Right lobe of liver (tissue), 4 donors: Measurements from ENCODE around the gene KLF11.
"Not testable (repeated sequence)": the region's sequence is repeated elsewhere in the genome, so short reads cannot be mapped to it uniquely, and the experiment has no call there.

ENCODE experiments used
- CTCF ChIP-seq, 4 donors: fragments of 200-600 bp in 3 of 4; fragments of 450-650 bp in 1 of 4; IDR thresholded peaks; one replicate each; pipeline versions ENCODE4 v1.5.1 to v1.8.0; 2016 to 2022; ENCODE audit warnings: antibody characterized with exemption in 4 of 4, mild to moderate bottlenecking in 2 of 4
- POLR2A ChIP-seq: fragments of 450-650 bp; IDR thresholded peaks from one replicate; pipeline ENCODE4 v1.6.1; 2017; ENCODE audit warnings: antibody characterized with exemption, mild to moderate bottlenecking
- donor health status: DM: no; HTN: no; CAD: no.
- donor health status: DM: no; HTN: no; CAD: no.
- donor health status: DM: no; HTN: yes; CAD: no.

- TF ChIP-seq CTCF (IDR thresholded peaks at IDR 0.05); POLR2A: not testable (repeated sequence)
These were observed 27.9 kb upstream of the KLF11 start for GRCh38 chr2:10015376-10015989.
